ENCODE results near the gene GAPVD1. TPM values are rescaled to one million over a fixed set of nuclear protein-coding genes. Genes with fewer than 3 reads are reported as not detected.

Gene GAPVD1
- total RNA-seq, 2 donors from 2014 or later: 44.4 to 48.4 TPM

- H3K9me3 Mint-ChIP-seq: no peaks in the 10 kb centered on the region
- Histone ChIP-seq H3K4me3 (ENCODE audit: low read length) (peak overlapping the region; percentile 9), H3K9me3 (ENCODE audit: control insufficient read depth, low read length) (peaks cover 3% of the 10 kb centered on the region), H3K4me1 (ENCODE audit: control insufficient read depth, insufficient read depth, low read length) (peaks cover 14% of the 10 kb centered on the region), H3K9ac (ENCODE audit: extremely low read depth, low read length, poor library complexity, severe bottlenecking) (no peak overlapping the region), H3K27me3 (ENCODE audit: control insufficient read depth, insufficient read depth, low read length, poor library complexity, severe bottlenecking) (no peaks in the 10 kb centered on the region), H3K36me3 (ENCODE audit: control insufficient read depth, insufficient read depth, low read length) (peaks cover 58% of the 10 kb centered on the region), H3K27ac (ENCODE audit: low read depth, low read length) (no peak overlapping the region)
- H3K4me1 Mint-ChIP-seq: peaks cover 31% of the 10 kb centered on the region
- TF ChIP-seq CTCF (conservative IDR thresholded peaks at IDR 0.05): no peak
- 39 to 41% methylated on average over 2 of the region's 3 CpGs for WGBS, 2 experiments (ENCODE audit: insufficient coverage in 1 of 2, insufficient read length in 1 of 2)
- H3K27ac Mint-ChIP-seq: peak overlapping the region; percentile 35
- no peaks in the 10 kb centered on the region for H3K27me3 Mint-ChIP-seq (ENCODE audit: insufficient read depth)
- peak; percentile 85 for DNase-seq
- peaks cover 46% of the 10 kb centered on the region for H3K36me3 Mint-ChIP-seq (ENCODE audit: low read depth)
- no peak overlapping the region for H3K4me3 Mint-ChIP-seq
These were observed 82.1 kb downstream of the GAPVD1 start for GRCh38 chr9:125343518-125344275.

GRCh38 chr9:125346080-125346732 is 84.6 kb downstream of the GAPVD1 start:
- H3K4me3 Mint-ChIP-seq: no peak overlapping the region
- WGBS, 2 experiments (ENCODE audit: insufficient coverage in 1 of 2, insufficient read length in 1 of 2): 86 to 89% methylated on average over 3 of the region's 3 CpGs
- no peak for DNase-seq
- no peak overlapping the region for H3K27ac Mint-ChIP-seq
- no peak for TF ChIP-seq CTCF (conservative IDR thresholded peaks at IDR 0.05)
- H3K4me1 ChIP-seq (ENCODE audit: control insufficient read depth, insufficient read depth, low read length): peaks cover 14% of the 10 kb centered on the region
- H3K9me3 Mint-ChIP-seq: peaks cover 17% of the 10 kb centered on the region
- H3K9ac ChIP-seq (ENCODE audit: extremely low read depth, low read length, poor library complexity, severe bottlenecking): no peak overlapping the region
- peaks cover 31% of the 10 kb centered on the region for H3K4me1 Mint-ChIP-seq
- H3K36me3 ChIP-seq (ENCODE audit: control insufficient read depth, insufficient read depth, low read length): peaks cover 65% of the 10 kb centered on the region
- H3K27ac ChIP-seq (ENCODE audit: low read depth, low read length): no peak overlapping the region
- H3K4me3 ChIP-seq (ENCODE audit: low read length): no peak overlapping the region
- H3K9me3 ChIP-seq (ENCODE audit: control insufficient read depth, low read length): peaks cover 25% of the 10 kb centered on the region
- H3K27me3 ChIP-seq (ENCODE audit: control insufficient read depth, insufficient read depth, low read length, poor library complexity, severe bottlenecking): no peaks in the 10 kb centered on the region
- H3K36me3 Mint-ChIP-seq (ENCODE audit: low read depth): peaks cover 57% of the 10 kb centered on the region
- H3K27me3 Mint-ChIP-seq (ENCODE audit: insufficient read depth): no peaks in the 10 kb centered on the region

DNA sequence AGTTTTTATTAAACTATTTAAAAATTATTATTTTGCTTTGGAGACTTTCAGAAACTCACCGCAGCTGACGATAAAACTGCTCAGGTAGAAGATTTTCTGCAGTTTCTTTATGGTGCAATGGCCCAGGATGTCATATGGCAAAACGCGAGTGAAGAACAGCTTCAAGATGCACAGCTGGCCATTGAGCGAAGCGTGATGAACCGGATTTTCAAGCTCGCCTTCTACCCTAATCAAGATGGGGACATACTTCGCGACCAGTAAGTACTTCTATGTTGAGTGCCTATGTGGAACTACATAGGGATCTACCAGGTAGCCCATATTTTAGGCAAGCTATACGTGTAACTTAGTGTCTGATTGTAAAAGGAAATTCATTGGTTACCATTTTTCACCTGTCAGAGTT is 94.0 kb downstream of the GAPVD1 start:
- Histone ChIP-seq H3K36me3 (ENCODE audit: control insufficient read depth, insufficient read depth, low read length) (peaks cover 80% of the 10 kb centered on the region), H3K4me1 (ENCODE audit: control insufficient read depth, insufficient read depth, low read length) (no peaks in the 10 kb centered on the region), H3K9ac (ENCODE audit: extremely low read depth, low read length, poor library complexity, severe bottlenecking) (no peak overlapping the region), H3K27me3 (ENCODE audit: control insufficient read depth, insufficient read depth, low read length, poor library complexity, severe bottlenecking) (no peaks in the 10 kb centered on the region), H3K4me3 (ENCODE audit: low read length) (no peak overlapping the region), H3K27ac (ENCODE audit: low read depth, low read length) (no peak overlapping the region), H3K9me3 (ENCODE audit: control insufficient read depth, low read length) (peaks cover 20% of the 10 kb centered on the region)
- Mint-ChIP-seq H3K27ac (no peak overlapping the region), H3K9me3 (peaks cover 27% of the 10 kb centered on the region), H3K4me1 (no peaks in the 10 kb centered on the region), H3K4me3 (no peak overlapping the region), H3K36me3 (ENCODE audit: low read depth) (peaks cover 59% of the 10 kb centered on the region), H3K27me3 (ENCODE audit: insufficient read depth) (no peaks in the 10 kb centered on the region)
- no peak for TF ChIP-seq CTCF (conservative IDR thresholded peaks at IDR 0.05)
- 94 to 96% methylated on average over 10 to 11 of the region's 11 CpGs for WGBS, 2 experiments (ENCODE audit: insufficient coverage in 1 of 2, insufficient read length in 1 of 2)
- no peak for DNase-seq
